HG03521 (cell line): ENCODE measurements around the gene ALOX15.
"Not testable (repeated sequence)": the region's sequence is repeated elsewhere in the genome, so short reads cannot be mapped to it uniquely, and the experiment has no call there.

Experiments
- ATAC-seq: cut with Tn5 transposase; IDR thresholded peaks from one replicate; pipeline ENCODE4 v1.9.1; 2021; ENCODE audit warnings: mild to moderate bottlenecking, moderate library complexity; ENCODE audit not compliant: unreplicated experiment

ALOX15 gene

DNA sequence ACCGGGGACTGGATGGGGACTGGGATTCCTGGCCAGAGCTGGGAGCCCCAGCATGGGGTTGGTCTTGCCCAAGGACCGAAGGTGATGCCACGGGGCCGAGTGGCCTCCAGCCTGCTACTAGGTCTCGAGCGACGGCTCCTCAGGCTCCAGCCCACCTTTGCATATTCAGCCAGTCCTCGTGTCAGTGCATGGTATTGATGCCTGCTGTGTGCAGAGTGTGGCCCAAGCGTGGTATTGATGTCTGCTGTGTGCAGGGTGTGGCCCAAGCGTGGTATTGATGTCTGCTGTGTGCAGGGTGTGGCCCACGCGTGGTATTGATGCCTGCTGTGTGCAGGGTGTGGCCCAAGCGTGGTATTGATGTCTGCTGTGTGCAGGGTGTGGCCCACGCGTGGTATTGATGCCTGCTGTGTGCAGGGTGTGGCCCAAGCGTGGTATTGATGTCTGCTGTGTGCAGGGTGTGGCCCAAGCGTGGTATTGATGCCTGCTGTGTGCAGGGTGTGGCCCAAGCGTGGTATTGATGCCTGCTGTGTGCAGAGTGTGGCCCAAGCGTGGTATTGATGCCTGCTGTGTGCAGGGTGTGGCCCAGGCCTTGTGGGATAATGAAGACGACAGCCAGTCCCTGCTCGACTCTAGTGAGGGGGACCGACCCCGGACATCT, 45.7 kb downstream of the ALOX15 start:
- not testable (repeated sequence) for ATAC-seq

DNA sequence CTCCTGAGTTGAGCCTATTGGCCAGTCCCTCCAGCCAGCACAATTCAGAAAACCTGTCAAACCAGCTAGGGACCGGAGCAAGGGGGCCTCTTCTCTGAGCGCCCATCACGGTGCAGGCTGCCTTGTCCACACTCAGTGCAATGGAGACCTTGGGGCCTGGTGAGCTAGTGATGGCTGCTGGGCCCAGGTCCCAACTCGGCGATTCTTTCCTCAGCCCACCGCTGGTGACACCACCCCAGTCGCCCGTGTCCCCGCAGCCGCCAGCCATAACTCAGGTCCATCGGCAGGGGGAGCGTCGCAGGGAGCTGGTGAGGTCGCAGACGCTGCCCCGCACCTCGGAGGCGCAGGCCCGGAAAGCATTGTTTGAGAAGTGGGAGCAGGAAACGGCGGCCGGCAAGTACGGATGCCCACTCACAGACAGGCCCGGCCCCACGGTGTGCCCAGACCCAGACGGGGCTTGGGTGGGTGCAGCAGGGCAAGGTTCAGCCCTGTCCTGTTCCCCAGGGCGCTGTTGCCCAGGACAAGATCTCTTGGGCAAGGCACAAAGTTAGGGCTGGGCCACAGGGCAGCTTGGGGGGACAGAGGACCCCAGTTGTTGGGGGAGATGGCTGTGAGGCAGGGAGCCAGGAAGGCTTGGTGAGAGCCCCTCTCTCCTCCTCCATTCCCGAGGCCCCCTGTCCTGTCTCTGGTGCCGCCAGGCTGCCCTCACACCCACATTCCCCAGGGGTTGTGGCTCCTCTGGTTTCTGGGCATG, 46.4 kb downstream of the ALOX15 start:
- no peak for ATAC-seq

DNA sequence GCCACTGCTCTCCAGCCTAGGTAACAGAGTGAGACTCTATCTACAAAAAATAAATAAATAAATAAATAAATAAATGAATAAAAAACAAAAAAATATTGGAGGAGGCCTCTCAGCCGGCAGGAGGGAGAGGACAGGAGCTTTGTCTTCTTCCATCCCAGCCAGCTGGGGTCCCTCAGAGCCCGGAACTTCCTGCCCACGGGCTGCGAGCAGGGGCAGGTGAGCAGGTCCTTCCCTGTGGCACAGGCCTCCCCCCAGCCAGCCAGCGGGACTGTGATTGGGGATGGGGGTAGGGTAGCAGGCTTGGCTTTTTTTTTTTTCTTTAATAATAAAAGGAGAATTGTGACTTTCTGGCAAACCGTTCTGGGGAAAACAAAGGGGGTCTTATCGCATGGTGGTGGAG, 47.1 kb downstream of the ALOX15 start:
- no peak for ATAC-seq

DNA sequence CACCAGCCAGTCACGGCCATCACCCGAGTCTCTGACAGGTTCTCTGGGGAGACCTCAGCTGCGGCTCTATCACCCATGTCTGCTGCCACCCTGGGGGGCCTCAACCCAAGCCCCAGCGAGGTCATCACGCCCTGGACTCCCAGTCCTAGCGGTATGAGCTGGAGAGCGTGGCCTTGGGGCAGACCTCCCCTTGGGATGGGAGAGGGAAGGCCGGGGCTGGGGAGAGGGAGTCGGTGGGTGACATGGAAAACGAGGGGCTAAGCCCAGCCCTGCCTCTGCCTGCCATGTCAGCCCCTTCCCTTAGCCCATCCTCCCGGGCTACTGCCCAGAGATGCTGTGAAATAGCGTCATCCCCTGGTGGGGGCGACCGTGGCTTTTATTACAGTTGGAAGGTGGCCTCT, 48.5 kb downstream of the ALOX15 start:
- no peak for ATAC-seq

DNA sequence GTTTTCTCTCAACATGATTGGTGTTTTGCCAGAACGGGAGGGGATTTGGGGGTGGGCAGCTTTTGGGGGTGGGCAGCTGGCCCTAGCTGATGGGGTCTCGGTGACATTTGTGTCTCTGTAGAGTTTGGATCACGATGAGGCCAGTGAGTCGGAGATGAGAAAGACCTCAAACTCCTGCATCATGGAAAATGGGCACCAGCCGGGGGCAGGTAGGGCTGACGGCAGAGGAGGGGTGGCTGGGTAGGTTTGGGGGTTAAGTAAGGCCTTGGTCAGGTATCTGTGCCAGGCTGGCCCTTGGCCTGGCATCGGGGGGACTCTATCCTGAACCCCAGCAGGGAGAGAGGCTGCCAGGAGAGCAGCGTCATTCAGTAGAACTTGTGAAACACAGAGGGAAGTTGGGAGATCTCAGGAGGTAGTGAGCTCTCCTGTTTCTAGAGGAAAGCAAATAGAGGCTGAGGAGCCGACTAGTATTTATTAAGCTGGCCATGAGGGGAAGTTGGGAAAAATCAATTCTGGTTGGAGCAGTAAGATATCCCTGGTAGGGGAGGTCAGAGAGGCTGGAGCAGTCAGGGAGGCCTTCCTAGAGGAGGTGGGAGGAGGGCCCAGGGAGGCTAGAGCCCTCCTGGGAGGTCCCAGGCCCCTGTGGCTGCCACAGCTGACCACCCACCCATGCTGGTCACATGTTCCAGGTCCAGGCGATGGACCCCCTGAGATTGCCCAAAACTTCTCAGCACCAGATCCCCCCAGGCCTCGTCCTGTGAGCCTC, 49.1 kb downstream of the ALOX15 start:
- ATAC-seq: no peak

DNA sequence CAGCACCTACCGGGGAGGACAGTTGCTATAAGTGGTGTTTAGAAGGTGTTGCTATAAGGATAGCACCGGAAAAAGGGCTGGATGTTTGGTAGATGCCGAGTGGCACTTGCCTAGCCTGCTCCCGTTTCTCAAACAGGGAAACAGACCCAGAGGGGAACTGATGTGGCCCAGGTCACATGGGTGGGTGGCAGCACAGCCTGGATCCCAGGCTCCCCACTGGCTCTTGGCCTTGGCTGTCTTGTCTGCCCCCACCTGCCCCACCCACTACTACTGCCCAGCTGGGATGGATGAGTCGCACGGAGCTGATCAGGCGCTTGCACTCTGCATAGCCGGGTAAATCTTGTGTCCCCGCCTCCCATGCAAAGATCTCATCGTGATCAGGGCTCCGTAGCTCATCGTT, 49.9 kb downstream of the ALOX15 start:
- ATAC-seq: no peak

DNA sequence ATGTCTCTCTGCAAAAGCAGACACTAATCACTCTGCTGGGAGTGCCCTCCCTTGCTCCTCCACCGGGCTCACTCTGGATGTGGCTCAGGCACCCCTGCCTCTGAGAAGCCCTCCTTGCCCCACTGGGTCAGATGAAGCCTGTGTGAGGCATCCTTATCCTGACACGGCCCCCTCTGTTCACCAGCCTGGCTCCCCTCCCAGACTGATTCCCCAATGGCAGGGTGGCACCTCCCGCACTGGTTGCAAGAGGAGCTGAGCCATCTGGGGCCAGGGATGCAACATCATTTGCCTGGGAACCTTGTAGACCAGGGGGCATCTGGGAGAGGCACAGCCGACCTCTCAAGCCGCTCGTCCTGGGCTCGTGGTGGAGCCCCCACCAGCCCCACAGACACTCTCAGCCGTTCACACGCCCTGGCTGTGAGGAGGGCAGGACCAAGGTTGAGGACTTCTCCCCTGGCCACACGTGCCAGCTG, 50.5 kb downstream of the ALOX15 start:
- no peak for ATAC-seq

DNA sequence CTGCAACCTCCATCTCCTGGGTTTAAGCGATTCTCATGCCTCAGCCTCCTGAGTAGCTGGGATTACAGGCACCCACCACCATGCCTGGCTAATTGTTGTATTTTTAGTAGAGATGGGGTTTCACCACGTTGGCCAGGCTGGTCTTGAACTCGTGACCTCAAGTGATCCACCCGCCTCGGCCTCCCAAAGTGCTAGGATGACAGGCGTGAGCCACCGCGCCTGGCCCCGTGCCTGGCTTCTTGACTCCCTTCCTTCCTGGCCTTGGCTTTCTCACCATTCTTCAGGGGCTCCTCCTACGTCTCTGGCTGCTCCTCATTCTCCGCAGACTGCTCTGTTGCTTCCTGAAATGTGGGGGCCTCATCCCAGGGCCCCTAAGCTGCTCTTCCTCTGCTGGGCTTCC, 51.4 kb downstream of the ALOX15 start:
- not testable (repeated sequence) for ATAC-seq

DNA sequence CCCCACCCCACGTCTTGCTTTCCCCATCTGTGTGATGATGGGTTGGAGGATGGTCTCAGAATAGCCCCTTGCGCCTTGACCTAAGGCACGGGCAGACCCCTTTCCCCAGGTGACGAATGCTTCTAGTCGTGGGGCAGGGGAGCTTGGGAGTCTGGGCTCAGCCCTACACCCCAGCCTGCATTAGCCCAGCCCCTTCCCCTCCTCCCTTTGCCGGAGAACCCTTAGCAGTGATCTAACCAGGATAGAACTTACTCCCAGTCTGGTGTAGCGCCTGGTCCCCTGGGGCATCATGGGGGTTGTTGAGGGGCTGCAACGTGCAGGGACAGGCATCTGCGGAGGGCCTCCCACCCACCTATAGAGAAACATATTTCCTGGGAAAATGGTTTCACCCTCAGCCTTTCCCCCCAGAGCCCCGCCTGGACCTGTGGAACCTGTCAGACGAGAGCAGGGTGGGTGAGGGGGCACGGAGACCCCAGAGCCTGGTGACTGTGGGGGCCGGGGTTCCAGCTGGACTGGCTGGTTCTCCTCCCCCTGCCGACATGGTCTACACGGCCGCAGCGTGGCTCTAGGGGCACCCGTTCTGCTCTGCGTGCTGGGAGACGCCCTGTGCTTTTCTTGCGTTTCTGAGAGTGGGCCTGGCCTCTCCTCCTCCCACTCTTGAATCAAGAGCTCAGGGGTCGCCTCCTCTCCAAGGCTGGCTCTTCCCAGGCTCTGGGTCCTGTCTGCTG, 52.4 kb downstream of the ALOX15 start:
- ATAC-seq: no peak

DNA sequence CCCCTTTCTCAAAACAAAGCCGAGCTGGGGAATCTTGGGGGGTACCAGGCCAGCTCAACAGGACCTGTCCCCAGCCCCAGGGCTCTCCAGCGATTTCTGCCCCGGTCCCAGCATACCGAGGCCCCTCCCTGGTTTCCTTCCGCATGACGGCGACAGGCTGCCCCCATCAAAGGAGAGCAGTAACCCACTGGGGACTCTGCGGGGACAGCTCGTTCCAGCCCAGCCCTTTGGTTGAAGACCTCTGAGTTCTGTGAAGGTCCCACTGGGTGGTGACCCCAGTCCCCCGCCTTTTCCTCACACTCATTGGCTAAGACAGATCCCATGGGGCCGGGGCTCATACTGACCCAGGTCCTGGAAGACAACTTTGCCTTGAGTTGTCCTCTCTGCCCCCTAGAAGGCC, 53.1 kb downstream of the ALOX15 start:
- no peak for ATAC-seq

DNA sequence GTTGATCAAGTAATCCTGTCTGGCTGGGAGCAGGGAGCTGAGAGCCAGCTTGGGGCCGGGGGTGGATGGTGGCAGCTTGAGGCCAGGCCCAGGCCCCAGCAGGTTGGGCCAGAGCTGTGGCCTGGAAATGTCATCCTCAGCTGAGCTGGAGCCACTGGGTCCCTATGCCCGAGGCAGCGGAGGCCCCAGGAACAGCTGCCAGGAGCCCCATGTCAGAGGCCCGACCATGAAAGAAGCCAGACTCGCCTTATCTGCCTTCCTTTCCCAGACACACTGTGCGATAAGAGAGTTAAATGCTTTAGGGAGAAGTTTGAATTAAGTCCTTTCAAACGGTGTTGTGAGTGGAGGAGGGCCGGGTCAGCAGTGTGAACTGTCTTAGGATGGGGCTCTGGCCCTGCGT, 53.7 kb downstream of the ALOX15 start:
- no peak for ATAC-seq

DNA sequence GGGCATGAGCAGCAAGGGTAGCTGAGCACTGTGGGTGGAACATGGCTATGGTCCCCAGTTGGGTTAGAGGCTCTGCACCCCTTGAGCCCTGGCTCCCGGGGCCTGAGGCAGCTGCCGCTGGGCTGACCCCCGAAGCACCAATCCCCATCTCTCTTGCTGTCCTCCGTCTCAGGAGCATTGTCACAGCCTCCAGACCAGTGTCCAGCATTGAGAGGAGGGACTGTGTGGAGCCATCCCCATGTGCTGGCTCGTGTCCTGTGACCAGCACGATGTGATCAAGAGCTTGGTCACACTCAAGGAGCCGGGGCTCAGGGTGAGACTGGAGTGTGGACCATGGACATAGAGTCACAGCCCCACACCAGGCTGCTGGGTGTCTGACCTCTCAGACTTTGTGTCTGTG, 54.3 kb downstream of the ALOX15 start:
- no peak for ATAC-seq

DNA sequence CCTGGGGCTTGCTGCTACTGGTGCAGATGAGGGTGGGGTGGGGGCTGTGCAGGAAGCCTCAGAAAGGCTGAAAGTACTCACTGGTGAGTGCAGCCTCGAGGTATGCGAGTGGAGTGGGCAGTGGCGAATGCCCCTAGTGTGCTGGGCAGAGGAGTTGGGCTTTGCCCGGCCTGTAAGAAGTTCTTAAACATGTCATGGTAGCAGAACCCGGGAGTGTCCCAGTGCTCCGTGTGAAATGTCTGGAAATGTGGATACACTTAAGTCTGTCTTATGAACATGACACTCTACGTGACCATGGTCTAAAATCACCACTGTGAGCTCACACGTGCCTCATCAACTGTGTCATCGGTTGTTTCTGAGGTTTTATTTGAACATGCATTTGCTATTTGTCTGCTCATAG, 55.4 kb downstream of the ALOX15 start:
- no peak for ATAC-seq

DNA sequence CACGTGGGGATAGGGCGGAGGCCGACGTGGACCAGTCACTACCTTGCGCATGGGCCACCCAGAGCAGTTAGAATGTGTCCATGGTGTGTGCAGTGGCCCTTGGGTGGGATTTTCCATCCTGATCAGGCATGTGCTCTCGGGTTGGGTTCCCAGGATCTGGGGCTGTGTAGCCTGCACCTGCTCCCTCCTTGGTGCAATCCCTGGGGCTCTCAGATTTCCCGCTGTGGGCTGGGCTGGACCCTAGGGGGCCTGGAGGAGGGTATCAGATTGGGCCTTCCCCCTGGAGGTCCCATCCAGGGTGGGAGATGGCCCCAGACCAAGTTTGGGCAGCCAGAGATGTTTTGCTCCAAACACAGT, 55.9 kb downstream of the ALOX15 start:
- no peak for ATAC-seq

DNA sequence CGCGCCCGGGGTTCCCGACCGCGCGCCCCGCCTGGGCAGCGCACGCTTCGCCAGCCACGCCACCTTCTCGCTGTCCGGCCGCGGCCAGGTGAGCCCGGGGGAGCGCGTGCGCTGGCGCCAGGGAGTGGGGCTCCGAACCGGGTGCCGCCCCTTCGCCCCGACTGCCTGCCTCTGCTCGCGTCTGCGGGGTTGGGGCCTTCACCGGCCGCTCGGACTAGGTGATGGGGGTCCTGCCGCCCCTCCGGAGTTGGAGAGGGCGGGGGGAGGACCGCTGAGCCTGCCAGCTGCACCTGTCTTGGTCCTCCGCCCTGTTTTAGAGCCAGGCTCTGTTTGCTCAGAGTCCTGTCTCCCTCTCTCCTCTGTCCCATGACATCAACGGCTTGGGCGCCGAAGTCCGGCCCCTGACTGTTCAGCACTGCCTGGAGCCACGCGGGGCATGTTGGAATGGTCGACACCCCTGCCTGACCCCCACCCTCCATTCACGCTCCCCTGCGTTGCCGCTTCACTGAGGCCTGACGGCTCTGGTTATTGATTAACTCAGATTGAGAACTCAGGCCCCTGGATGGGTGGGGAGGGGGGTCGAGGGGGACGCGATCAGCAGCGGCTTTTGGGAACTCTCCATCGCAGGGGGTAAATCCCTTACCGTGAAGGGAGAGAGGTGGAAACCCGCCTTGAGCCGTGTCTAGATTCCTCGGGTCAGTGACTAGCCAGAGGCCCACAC, 56.4 kb downstream of the ALOX15 start:
- ATAC-seq: no peak

DNA sequence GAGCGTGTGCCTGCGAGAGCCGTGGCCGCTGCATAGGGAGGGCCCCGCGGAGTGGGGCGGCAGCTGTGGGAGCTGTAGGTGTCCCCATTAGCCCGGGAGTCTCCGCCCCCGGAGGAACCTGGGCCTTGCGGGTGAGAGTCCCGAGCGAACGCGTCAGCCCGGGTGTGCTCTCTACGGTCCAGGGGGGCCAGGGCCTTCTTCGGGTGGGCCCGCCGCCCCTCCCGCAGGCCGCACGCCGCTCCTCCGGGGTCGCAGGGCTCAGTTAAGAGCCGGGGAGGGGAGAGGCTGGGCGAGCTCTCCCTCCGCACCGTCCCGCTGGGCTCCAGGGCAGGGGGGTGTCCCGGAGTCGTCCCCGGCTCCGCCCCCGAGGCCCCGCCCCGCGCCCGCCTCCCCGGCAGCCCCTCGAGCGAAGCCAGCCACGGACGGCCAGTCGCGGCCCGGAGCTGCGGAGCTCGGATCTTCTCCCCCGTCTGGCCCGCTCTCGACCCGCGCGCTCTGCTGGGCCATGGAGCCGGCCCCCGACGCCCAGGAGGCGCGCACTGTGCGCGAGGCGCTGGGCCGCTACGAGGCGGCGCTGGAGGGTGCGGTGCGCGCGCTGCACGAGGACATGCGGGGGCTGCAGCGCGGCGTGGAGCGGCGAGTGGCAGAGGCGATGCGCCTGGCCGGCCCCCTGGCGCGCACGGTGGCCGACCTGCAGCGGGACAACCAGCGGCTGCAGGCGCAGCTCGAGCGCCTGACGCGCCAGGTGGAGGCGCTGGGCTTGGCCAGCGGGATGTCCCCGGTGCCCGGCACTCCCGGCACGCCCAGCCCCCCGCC, 57.2 kb downstream of the ALOX15 start, which contains the start of gene SMTNL2:
SMTNL2 (plus strand) TSS at position 429 of the 816 bp plus-strand sequence; CDS start at position 506, 77 bp downstream.
- no peak for ATAC-seq

DNA sequence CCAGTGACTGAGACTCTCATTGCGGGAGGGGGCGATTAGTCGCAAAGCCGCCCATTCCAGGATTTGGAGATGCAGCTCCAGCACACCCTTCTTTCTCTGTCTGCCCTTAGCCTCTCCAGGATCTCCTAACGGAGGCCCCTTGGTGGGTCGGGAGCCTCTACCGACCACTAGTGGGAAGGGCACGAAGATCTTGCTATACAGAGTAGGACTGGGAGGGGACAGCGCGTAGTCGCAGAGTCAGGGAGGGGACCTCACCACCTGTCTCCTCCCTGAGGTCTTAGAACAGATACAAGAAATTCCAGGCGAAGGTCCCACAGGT, 57.7 kb downstream of the ALOX15 start:
- ATAC-seq: no peak

DNA sequence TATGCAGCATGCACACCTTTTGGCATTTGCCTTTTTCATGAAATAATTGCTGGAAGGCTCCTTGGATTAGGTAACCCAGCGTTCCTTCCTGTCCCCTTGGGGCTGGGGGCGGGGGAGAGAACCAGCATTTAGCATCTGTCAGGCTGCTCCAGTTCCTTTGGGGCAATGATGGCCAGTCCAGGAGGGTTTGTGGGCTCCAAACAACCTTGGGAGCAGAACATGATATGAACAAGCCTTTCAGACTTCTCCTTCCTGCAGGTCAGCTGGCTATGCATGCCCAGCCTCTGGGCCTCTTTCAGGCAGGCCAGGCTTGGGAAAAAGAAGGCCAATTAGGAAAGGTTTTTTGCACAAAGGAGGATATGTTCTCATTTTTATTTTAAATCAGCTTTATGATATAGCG, 58.3 kb downstream of the ALOX15 start:
- no peak for ATAC-seq

DNA sequence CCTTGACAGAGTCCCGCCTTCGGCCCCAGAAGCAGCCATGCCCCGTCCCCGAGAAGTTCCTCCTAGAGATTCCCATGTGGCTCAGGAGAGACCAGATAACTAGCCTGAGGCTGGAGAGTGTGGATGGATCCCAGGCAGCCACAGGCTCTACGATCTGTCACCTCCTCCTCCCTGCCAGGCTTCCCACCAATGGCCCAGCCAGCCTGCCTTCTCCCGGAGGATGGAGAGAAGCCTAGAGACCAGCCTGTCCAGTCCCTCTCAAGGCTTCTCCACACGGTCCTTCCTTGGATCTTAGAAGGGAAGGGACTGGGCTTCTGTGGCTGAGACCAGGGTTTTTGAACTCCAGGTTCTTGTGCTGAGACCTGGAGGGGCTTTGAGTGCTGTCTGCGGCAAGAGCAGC, 58.8 kb downstream of the ALOX15 start:
- ATAC-seq: no peak

DNA sequence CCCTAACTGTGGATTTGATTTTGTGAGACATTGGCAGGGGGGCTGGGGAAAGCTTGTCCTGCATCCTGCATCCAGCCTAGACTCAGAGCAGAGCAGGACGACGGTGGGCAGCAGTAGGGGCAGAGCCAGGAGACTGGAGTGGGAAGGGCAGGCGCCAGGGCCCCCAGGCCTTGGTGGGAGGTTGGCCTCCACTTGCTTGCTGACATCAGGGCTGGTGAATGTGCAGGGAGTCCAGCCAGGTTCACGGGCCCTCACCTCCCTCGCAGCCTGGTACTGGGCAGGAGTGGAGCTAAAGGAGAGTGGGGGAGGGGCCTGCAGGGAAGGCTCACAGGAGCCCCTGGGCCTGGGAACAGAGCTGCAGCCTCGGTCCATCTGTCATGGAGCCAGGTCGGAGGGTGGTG, 59.4 kb downstream of the ALOX15 start:
- no peak for ATAC-seq
